OCI-LY1 (cell line): ENCODE data around the gene TK2.

ENCODE experiments used
- CTCF ChIP-seq: fragments of 200-600 bp; sonication (generic), shearing (Covaris generic); IDR thresholded peaks from 2 replicates; pipeline ENCODE4 v1.5.1; 2017; ENCODE audit warnings: mild to moderate bottlenecking, antibody characterized with exemption, low read length, moderate library complexity, mixed read lengths
- EZH2 ChIP-seq: fragments of 200-600 bp; sonication (generic), shearing (Covaris generic); IDR thresholded peaks from 2 replicates; pipeline ENCODE4 v1.8.0; 2017; ENCODE audit warnings: borderline replicate concordance, mixed run types, mild to moderate bottlenecking, antibody characterized with exemption, low read length, moderate library complexity, mixed read lengths

- TF ChIP-seq EZH2 = no peak
- TF ChIP-seq CTCF = no peak
Observed at GRCh38 chr16:66552286-66553177, 2.6 kb upstream of the TK2 start, which contains the start of gene CKLF.
